HG03342 (cell line): ENCODE results near the gene CCDC40.

Experiments used
- ATAC-seq: cut with Tn5 transposase; IDR thresholded peaks from one replicate; pipeline ENCODE4 v1.9.1; 2021; ENCODE audit warnings: mild to moderate bottlenecking, moderate library complexity; ENCODE audit not compliant: unreplicated experiment

The CCDC40 gene

DNA sequence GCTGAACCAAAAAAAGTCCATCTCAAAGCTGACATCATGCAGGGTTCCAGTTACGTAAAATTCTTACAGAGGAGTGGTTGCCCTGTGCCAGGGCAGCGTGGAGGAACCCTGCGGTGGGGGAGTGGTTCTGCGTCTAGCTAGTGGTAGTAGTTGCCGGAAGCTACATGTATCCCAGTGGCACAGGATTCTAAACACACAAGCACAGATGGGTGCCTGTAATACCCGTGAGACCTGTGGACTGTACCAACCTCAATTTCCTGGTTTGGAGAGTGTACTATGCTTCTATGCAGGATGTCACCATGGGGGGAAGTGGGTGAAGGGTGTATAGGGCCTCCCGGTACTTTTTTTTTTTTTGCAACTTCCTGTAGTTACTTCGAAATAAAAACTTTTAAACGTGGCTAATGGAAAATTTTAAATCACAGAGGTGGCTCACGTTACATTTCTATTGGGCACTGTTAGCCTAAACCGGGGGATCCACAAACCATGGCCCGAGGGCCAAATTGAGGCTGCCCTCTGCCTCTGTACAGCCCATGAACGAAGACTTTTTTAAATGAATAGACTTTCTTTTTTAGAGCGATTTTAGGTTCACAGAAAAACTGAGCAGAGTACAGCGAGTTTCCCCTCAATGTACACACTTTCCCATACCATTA is 39.3 kb upstream of the CCDC40 start:
- no peak for ATAC-seq

DNA sequence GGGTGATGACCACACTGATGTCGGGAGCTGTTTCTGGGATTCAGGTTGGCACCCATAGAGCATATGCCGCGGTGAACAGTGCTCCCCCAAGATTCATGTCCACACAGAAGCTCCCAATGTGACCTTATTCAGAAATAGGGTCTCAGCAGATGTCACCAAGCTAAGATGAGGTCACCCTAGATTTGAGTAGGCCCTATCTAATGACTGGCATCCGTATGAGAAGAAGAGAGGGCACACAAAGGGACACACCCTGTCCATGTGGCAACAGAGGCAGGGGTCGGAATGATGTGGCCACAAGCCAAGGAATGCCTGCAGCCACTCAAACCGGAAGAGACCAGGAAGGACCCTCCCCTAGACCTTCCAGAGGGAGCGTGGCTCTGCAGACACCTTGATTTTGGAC is 36.3 kb upstream of the CCDC40 start:
- no peak for ATAC-seq

DNA sequence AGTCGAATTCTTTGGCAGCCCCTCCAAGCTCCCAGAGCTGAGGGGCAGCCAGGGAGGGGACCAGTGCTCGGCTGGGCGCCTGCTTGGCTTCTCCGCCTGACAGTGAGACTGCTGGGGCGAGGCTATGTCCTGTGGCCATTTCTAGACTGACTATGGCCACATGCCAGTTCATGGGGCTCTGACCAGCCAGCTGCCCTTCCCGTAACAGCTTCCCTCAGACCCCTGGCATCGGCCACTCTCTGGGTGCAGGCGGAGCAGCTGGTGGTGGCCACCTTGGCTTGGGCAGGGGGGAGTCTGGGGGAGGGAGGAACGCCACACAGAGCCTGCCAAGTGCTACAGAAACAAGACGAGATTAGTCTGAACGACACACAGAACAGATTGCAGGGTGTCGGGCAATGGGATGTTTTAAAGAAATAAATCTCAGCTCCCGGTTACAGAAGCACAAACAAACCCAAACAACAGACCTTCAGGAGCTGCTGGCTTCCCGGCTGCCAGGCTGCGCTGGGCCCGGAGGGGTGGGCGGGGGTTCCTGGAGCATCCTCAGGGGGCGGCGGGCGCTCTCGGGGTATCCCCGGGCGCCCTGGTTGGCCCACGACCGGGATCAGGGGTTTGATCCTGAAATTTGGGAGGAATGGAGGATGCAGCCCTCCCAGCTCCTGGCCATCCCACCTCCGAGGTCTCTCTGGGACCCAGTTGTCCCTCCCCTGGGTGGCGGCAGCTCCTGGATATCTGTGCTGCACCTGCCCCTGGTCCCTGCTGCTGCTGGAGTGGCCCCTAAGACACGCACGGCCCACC is 35.3 kb upstream of the CCDC40 start:
- no peak for ATAC-seq

DNA sequence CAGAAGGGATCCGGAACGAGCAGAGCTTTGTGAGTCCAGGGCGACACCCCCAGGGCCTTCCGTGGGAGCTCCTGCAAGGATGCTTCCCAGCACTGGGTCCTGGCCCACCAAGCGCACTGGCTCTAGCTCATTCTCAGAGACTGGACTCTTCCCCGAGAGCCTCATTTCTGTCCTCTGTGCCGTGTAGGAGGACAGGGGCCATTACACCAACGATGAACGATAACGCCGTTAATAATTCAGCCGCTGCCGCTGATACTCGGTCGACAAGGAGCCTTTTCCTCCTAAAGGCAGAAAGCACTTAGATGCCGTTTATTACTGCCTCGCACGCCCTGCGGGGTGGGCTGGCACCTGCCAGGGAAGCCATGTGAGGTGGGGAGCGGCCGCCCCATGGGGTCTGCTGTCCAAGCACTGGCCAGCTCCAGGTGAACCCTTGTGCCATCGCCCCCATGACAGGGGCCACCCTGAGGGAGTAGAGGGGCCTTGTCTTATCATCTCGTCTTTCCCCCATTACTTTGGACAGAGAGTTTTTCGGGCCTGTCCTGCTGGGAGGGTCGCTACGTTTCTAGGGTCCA is 34.3 kb upstream of the CCDC40 start:
- no peak for ATAC-seq

DNA sequence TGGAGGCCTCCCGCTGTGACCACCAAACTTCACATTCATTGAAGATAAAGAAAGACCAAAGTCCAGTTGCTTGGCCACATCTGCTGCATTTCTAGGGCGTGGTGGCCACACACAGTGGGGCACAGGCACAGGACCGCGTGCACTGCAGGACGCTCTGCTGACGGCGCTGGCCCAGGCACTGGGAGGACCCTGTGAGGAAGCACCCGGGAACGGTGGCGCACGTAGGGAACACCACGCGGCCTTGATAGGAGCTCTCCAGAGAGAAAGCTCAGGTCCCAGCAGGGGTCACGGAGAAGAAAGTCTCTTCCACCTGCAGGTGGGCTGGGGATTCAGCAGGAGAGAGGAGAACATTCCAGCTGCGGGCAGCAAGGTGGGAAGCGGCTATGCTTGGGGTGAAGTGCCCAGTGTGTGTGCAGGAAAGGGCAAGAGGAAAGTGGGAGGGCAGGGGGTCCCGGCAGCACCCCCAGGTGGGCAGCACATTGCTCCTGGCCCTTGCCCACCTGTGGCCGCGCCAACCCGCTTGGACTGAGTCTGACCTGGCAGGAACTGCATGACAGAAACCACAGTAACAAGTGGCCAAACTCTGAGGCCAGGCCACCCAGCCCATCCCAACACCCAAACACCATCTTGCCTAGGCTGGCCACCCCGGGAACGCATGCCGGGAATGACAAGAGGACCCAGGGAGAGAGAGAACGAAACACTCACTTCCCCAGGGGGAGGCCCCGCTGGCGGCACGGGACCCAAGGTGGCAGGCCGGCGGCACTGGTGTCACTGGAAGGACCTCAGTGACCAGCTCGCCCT is 33.6 kb upstream of the CCDC40 start:
- ATAC-seq, result no peak

DNA sequence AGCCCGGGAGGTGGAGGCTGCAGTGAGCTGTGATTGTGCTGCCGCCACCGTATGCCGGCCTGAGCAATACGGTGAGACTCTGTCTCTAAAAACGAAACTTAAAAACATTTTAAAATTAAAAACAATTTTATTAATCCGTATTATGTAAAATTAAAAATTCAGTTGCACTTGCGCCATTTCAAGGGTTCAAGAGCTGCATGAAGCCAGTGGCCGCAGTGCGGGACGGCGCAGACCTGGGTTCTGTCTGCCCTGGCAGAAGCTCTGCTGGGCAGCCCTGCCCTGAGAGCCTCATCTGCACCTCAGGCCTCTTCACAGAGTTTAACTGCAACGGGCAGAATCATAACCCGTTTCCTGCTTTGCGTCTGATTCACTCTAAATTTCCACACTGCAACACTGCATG is 32.5 kb upstream of the CCDC40 start:
- ATAC-seq, result no peak

DNA sequence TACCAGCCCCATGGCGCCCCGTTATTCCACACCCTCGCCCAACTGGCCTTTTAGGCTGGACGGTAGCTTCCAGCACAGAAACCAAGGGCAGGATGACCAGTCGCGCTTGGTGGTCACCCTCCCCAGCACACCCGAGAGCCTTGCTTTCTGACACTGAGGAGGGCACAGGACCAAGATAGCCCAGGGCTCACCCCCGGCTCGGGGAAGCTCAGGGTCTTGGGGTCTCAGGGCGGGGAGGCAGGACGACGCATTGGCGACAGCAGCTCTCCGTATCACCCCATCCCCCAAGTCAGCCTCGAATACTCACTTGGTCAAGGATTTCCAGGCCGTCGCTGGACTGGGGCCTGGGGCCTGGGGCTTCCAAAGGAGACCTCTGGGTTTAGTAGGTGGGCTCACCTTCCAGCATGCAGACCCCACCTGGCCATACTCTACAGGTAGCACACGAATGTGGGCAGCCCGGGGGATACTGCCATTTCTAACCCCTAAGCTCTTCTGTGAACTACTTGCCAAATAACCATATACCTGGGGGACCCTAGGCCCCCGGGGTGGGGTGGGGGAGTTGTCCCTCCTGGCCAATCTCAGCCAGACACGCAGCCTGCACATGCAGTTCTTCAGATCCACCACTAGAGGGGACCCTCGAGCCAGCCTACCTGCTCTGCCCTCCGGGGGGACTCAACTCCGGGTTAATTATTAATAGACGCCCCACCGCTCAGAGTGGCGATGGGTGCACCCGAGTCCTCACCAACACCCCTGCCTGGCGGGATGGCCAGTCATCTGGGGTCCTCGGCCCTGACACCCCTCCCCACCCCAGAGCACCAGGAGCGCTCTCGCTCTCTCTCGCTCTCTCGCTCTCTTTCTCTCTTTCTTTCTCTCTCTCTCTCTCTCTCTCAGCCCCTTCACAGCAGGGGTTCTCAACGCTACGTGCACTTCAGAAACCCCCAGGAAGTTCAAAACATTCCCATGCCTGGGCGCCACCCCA is 30.8 kb upstream of the CCDC40 start:
- no peak for ATAC-seq

DNA sequence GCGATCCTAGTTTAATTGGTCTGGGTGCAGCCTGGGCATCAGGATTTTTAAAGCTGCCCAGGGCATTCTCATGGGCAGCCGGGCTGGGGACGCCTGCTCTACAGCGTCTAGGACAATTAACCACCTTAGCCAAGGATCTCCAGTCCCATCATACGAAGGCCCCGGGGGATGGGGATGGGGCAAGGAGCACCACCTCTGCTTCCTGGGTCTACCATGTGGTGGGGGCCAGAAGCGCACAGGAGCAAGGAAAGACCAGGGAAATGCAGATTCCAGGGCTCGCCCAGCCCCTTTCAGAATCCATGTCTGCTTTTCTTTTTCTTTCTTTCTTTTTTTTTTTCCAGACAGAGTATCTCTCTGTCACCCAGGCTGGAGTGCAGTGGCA is 30.1 kb upstream of the CCDC40 start:
- ATAC-seq, result no peak

DNA sequence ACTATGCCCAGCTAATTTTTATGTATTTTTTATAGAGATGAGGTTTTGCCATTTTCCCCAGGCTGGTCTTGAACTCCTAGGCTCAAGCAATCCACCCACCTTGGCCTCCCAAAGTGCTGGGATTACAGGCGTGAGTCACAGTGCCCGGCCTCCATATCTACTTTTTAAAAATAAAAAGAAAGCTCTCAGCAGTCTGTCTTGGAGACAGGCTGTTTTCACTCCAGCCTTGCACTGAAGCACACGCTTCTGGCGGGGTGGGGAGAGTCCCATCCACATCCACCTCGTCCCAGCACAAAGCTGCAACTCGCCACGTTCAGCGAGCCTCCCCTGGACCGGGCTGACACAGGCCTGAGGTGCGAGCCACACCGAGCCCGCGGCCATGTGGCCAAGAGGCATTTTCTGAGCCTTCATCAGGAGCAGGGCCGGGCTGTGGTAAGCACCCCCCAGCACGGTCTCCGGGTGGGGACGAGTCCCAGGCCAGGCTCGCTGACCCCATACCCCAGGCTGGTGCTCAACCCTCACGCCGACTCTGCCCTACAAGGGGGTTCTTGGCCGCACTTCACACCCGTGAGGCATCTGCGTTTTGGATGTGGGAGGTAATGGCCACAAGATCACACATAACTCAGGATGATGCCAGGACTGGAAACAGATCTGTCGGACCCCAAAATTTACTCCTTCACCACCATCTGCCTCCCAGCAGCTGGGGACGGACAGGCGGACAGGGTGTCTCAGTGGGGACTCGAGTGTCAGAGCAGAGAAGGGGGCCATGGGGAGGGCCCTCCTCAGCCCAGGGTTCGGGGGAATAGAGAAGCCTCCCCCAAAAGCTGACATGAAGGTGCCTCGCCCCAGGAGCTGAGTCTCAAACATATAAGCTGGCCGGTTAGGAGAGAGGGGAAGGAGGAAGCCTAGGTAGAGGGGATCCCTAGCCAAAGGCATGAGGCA is 29.4 kb upstream of the CCDC40 start:
- ATAC-seq, result no peak

DNA sequence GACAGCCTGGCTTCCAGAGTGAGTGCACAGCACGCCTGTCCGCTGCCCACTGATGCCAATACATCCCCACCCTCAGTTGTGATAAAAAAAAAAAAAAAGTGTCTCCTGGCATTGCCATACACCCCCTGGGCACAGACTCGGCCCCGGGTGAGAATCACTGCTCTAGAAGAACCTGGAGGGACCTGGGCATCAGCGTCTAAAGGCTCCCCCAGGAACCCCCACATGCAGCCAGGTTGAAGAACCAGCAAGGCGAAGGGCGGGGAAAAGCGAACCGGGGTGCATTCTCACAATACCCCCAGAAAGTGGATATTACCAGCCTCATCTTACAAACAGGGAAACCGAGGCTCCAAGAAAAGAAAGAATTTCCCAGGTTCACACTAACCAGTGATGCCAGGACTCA is 28.5 kb upstream of the CCDC40 start:
- no peak for ATAC-seq

DNA sequence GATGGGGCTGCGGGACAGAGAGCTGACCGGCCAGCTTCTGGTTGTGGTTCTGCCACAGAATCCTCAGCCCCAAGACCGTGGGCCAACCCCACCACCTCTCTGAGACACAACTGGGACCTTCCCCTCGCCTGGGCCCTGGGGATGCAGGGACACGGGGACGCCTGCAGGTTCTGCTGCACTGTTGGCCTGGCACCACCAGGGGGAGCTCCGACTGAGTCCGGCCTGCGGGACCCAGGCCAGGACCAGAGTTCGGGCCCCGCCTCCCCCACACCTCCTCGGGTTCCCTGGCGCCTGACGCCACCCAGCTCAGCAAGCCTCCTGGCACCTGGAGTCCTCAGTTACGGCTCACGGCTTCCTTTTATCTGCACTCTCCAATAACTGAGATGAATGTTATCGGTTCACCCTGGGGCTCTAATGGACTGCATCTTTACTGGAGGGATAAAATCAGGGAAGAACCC is 28.0 kb upstream of the CCDC40 start:
- no peak for ATAC-seq

DNA sequence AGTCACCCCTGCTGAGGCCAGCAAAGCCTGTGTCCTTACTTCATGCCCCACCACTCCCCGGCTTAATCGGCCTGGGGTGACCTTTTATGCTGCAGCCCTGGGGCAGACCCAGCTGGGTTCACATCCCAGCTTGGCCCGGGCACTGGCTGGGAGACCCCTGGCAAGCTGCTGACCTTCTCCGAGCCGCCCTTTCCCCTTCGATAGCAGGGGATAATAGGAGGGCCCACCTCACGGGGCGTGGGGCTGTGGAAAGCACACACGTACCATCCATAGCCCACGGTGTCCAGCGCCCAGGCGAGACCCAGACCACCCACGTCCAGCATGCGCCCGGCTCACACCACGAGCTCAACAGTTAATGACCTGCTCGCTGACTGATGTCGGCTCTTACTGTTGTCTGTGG is 27.6 kb upstream of the CCDC40 start:
- ATAC-seq, result no peak

DNA sequence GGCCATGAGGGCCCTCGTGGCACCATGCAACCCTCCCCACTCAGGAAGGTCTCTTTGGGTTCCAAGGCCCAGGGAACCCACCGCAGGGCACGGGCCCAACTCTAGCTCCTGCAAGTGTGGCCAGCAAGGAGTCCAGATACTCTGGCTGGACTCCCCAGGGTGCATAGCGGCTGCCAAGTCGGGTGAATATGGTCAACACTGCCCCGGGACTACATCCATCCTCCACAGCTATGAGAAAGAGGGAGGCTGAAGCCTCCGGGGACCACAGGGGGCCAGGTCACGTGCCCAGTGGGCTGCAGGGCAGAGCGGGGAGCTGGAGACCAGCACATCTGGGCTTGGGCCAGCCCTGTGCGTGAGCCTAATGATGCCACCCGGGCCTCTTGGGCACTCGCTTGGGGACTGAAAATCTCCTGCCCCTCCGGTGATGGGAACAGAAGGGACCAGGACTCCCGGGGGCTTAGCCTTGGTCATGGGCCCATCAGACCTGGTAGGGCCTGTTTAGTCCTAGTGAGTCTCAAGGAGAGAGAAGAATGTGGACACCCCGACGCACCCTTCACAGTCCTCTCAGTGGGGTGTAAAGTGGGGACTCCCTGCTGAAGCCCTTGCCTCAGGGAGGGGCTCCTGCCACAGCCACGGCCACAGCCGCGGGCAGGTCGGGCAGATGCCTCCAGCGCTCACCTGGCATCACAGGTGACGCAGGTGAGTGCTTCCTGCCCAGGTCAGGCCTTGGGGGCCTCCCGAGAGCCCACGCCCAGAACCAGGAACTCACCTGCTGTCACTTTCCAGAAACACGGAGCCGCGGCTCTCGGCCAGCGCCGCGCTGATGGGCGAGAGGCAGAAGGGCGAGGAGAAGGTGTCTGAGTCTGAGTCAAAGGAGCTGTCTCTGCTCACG is 26.8 kb upstream of the CCDC40 start:
- ATAC-seq, result no peak

DNA sequence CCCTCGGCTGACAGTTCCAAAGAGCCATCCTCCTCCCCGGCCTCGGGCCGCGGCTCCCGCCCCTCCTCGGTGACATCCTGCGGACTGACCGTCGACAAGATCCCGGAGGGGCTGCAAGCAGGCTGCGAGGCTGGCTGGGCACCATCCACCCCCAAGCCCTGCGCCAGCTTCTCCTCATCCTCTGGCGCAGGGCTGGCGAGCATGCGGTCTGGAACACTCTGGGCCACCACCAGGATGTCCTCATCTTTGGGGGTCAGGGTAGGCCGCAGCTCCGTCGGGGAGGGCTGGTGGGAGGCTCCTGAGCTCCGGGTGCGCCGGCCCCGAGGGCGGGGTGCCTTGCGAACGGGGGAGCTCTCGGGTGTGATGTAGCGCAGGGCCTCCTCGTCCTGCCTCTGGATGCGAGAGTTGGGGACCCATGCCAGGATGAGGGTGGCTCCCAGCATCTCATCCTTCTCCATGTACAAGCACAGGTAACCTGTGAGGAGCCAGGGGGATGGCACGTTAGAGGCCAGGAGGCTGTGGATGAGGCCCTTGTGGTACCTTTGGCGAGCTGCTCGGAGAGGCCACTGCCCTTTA is 26.1 kb upstream of the CCDC40 start:
- ATAC-seq, result no peak

DNA sequence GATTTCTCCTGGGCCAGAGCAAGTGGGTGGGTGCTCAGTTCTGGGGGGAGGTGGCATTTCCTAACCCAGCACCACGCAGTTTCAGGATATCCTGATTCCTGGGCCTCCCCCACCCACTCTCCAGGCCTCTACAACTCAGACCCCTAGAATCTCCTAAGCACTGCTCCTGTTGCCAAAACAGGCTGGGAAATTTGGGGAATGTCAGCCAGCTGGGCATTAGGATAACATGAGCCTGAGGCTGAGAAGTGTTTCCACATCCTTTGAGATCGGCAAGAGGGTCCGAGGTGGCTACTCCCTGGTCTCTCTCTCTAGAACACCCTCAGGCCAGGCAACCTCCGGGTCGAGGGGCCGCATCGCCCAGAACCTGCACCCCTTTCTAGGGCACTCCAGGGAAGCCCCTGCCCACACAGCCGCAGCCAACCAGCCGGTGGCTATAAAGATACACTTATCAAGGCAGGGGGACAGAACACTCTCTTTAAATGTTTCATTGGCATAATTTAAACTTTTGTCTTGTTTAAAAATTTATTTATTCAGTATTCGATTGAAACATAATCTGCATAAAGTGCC is 24.4 kb upstream of the CCDC40 start:
- no peak for ATAC-seq

DNA sequence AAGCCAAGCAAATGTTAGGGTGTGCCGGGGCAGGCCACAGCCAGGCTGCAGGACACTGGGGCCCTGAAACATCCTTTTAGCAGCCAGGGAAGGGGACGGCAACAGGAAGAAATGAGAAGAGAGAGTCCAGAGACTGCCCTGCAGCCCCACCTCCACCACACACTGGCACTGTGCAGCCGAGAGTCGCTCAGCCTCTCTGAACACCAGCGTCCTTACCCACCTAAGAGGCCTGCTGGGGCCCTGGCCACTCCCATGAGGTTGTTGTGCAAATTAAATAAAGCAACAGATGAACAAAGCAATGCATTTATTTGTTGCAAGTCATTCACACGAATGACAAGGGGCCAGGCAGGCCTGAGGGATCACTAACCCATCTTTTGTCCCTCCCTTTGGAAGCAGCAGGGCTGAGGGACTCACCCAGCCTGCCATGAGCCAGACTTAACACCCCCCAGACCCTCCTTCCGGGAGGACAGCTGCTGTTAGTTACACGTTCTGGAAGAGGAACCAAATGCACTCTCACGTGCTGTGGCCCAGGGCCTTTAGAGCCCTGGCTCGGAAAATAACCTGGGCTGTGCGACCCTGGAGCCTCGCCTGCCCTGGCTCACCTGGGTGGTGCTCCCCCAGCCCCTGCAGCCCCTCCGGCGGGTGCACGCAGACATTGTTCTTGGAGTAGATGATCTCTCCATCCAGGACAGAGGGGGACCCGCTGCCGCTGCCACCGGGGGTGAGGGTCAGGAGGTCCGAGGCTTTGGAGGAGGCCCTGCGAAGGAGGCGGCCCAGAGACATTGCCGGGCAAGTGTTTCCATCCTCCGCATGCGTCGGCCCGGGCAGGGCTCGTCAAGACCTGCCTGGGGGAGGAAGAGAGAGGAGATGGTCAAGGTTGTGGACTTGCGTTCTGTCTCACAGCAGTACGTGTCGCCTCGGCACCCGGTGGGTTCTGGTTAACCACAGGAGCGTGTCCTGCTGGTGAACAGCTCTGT is 23.4 kb upstream of the CCDC40 start:
- ATAC-seq, result no peak
